ENCODE results near the gene WNT6.

WNT6 gene

GRCh38 chr2:218832081-218832480, 27.5 kb upstream of the WNT6 start:
- TF ChIP-seq EZH2phosphoT487 (conservative IDR thresholded peaks at IDR 0.05; ENCODE audit: low read length) (no peak), CTCF (IDR thresholded peaks at IDR 0.05; ENCODE audit: insufficient read depth, low read length, poor library complexity, severe bottlenecking) (no peak)

GRCh38 chr2:218832520-218832919, 27.1 kb upstream of the WNT6 start:
- no peak overlapping the region for H3K4me3 ChIP-seq (ENCODE audit: insufficient read depth, low read length, poor library complexity, severe bottlenecking)
- H3K9me3 ChIP-seq (ENCODE audit: insufficient read depth, low read length), result no peaks in the 10 kb centered on the region
- no peaks in the 10 kb centered on the region for H3K9me2 ChIP-seq (replicated peaks; ENCODE audit: insufficient read depth, low read length)
- H4K20me1 ChIP-seq (ENCODE audit: low read depth, low read length), result no peaks in the 10 kb centered on the region
- no peak overlapping the region for H3K27ac ChIP-seq (ENCODE audit: low read depth, low read length)
- H3F3A ChIP-seq (ENCODE audit: insufficient read depth), result no peaks in the 10 kb centered on the region
- TF ChIP-seq CTCF (IDR thresholded peaks at IDR 0.05; ENCODE audit: insufficient read depth, low read length, poor library complexity, severe bottlenecking) (no peak), EZH2phosphoT487 (conservative IDR thresholded peaks at IDR 0.05; ENCODE audit: low read length) (no peak)
- no peaks in the 10 kb centered on the region for H3K79me2 ChIP-seq (ENCODE audit: insufficient read depth, low read length)
- H3K36me3 ChIP-seq (ENCODE audit: low read length), result no peaks in the 10 kb centered on the region
- H2AFZ ChIP-seq (ENCODE audit: low read depth, low read length, severe bottlenecking), result no peak overlapping the region
- no peaks in the 10 kb centered on the region for H3K27me3 ChIP-seq (ENCODE audit: low read length)
- no peak overlapping the region for H3K4me2 ChIP-seq (ENCODE audit: low read depth, low read length, poor library complexity, severe bottlenecking)
- no peak overlapping the region for H3K9ac ChIP-seq (ENCODE audit: low read length)

More at GRCh38 chr2:218832081-218832480, 27.5 kb upstream of the WNT6 start:
- H3F3A ChIP-seq (ENCODE audit: insufficient read depth), result no peaks in the 10 kb centered on the region
- H3K9me3 ChIP-seq (ENCODE audit: insufficient read depth, low read length), result no peaks in the 10 kb centered on the region
- H3K4me3 ChIP-seq (ENCODE audit: insufficient read depth, low read length, poor library complexity, severe bottlenecking), result no peak overlapping the region
- no peak overlapping the region for H3K4me2 ChIP-seq (ENCODE audit: low read depth, low read length, poor library complexity, severe bottlenecking)
- no peaks in the 10 kb centered on the region for H3K79me2 ChIP-seq (ENCODE audit: insufficient read depth, low read length)
- no peaks in the 10 kb centered on the region for H3K27me3 ChIP-seq (ENCODE audit: low read length)
- no peaks in the 10 kb centered on the region for H3K9me2 ChIP-seq (replicated peaks; ENCODE audit: insufficient read depth, low read length)
- H3K9ac ChIP-seq (ENCODE audit: low read length), result no peak overlapping the region
- H3K36me3 ChIP-seq (ENCODE audit: low read length), result no peaks in the 10 kb centered on the region
- no peak overlapping the region for H2AFZ ChIP-seq (ENCODE audit: low read depth, low read length, severe bottlenecking)
- H3K27ac ChIP-seq (ENCODE audit: low read depth, low read length), result no peak overlapping the region
- no peaks in the 10 kb centered on the region for H4K20me1 ChIP-seq (ENCODE audit: low read depth, low read length)

- Histone ChIP-seq H3F3A (ENCODE audit: insufficient read depth) (no peaks in the 10 kb centered on the region), H4K20me1 (ENCODE audit: low read depth, low read length) (no peaks in the 10 kb centered on the region), H3K9me2 (replicated peaks; ENCODE audit: insufficient read depth, low read length) (no peaks in the 10 kb centered on the region), H2AFZ (ENCODE audit: low read depth, low read length, severe bottlenecking) (no peak overlapping the region), H3K36me3 (ENCODE audit: low read length) (no peaks in the 10 kb centered on the region), H3K79me2 (ENCODE audit: insufficient read depth, low read length) (no peaks in the 10 kb centered on the region), H3K4me2 (ENCODE audit: low read depth, low read length, poor library complexity, severe bottlenecking) (no peak overlapping the region), H3K27me3 (ENCODE audit: low read length) (no peaks in the 10 kb centered on the region), H3K27ac (ENCODE audit: low read depth, low read length) (no peak overlapping the region), H3K4me3 (ENCODE audit: insufficient read depth, low read length, poor library complexity, severe bottlenecking) (no peak overlapping the region), H3K9ac (ENCODE audit: low read length) (no peak overlapping the region), H3K9me3 (ENCODE audit: insufficient read depth, low read length) (no peaks in the 10 kb centered on the region)
- TF ChIP-seq CTCF (IDR thresholded peaks at IDR 0.05; ENCODE audit: insufficient read depth, low read length, poor library complexity, severe bottlenecking) (no peak), EZH2phosphoT487 (conservative IDR thresholded peaks at IDR 0.05; ENCODE audit: low read length) (no peak)
These were observed 26.5 kb upstream of the WNT6 start for GRCh38 chr2:218833023-218833609.
